Cerebellar cortex (tissue), 1 donor: ENCODE data around the gene MEIG1.
"Not testable (repeated sequence)": the region's sequence is repeated elsewhere in the genome, so short reads cannot be mapped to it uniquely, and the experiment has no call there.

Source experiments
- DNase-seq: peaks from one replicate; pipeline ENCODE4 v3.0.0-alpha.2; 2015; ENCODE audit warnings: low spot score

The MEIG1 gene

GRCh38 chr10:14954934-14955333, 4.3 kb upstream of the MEIG1 start:
- no peak for DNase-seq

- DNase-seq, result no peak
Observed at GRCh38 chr10:14958872-14959220, 342 bp upstream of the MEIG1 start.

GRCh38 chr10:14967897-14968296, 8.7 kb downstream of the MEIG1 start:
- DNase-seq, result no peak

GRCh38 chr10:14971867-14972448, 12.8 kb downstream of the MEIG1 start:
- DNase-seq, result peak; percentile 41

- DNase-seq, result not testable (repeated sequence)
Observed at GRCh38 chr10:14974153-14974998, 15.2 kb downstream of the MEIG1 start.

- no peak for DNase-seq
Observed at GRCh38 chr10:14975672-14976273, 16.6 kb downstream of the MEIG1 start.

GRCh38 chr10:14982744-14983143, 23.6 kb downstream of the MEIG1 start:
- no peak for DNase-seq

- not testable (repeated sequence) for DNase-seq
Observed at GRCh38 chr10:14989552-14989951, 30.4 kb downstream of the MEIG1 start.

GRCh38 chr10:14991035-14991749, 32.0 kb downstream of the MEIG1 start:
- DNase-seq, result peak; percentile 27

GRCh38 chr10:14992336-14992735, 33.1 kb downstream of the MEIG1 start:
- DNase-seq, result not testable (repeated sequence)

GRCh38 chr10:14993500-14994455, 34.6 kb downstream of the MEIG1 start:
- DNase-seq, result not testable (repeated sequence)

- no peak for DNase-seq
Observed at GRCh38 chr10:14995964-14996565, 36.9 kb downstream of the MEIG1 start.

- not testable (repeated sequence) for DNase-seq
Observed at GRCh38 chr10:15013530-15013929, 54.3 kb downstream of the MEIG1 start.

GRCh38 chr10:15015451-15015850, 56.3 kb downstream of the MEIG1 start:
- DNase-seq, result no peak

- not testable (repeated sequence) for DNase-seq
Observed at GRCh38 chr10:15020966-15021365, 61.8 kb downstream of the MEIG1 start.
